Measurements from ENCODE around the gene FLII.

DNA sequence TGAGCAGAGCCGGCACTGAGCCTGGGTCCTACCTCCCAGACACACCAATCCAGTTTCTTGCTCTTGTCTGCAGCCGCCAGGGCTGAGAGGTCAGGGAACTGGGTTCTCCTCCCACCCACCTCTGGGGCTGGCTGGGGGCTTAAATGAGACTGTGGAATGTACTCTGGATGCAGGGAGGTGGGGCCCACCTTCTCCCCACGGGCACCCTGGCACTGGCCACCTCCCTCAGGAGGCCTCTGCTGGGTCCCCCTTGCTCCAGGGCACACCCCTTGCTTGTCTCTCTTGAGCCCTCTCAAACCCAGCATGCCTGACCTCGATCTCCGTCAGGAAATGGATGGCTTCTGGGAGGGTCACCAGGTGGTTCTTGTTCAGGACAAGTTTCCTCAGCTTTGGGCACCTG, 6.4 kb downstream of the FLII start:
- TF ChIP-seq, protein P1, sequence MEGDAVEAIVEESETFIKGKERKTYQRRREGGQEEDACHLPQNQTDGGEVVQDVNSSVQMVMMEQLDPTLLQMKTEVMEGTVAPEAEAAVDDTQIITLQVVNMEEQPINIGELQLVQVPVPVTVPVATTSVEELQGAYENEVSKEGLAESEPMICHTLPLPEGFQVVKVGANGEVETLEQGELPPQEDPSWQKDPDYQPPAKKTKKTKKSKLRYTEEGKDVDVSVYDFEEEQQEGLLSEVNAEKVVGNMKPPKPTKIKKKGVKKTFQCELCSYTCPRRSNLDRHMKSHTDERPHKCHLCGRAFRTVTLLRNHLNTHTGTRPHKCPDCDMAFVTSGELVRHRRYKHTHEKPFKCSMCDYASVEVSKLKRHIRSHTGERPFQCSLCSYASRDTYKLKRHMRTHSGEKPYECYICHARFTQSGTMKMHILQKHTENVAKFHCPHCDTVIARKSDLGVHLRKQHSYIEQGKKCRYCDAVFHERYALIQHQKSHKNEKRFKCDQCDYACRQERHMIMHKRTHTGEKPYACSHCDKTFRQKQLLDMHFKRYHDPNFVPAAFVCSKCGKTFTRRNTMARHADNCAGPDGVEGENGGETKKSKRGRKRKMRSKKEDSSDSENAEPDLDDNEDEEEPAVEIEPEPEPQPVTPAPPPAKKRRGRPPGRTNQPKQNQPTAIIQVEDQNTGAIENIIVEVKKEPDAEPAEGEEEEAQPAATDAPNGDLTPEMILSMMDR (IDR thresholded peaks at IDR 0.05; ENCODE audit: insufficient read depth, low read length): no peak
- no peak for TF ChIP-seq POLR2AphosphoS5 (IDR thresholded peaks at IDR 0.05; ENCODE audit: low read depth)
- TF ChIP-seq GABPA (IDR thresholded peaks at IDR 0.05; ENCODE audit: low read depth): no peak
- TF ChIP-seq, protein P2, sequence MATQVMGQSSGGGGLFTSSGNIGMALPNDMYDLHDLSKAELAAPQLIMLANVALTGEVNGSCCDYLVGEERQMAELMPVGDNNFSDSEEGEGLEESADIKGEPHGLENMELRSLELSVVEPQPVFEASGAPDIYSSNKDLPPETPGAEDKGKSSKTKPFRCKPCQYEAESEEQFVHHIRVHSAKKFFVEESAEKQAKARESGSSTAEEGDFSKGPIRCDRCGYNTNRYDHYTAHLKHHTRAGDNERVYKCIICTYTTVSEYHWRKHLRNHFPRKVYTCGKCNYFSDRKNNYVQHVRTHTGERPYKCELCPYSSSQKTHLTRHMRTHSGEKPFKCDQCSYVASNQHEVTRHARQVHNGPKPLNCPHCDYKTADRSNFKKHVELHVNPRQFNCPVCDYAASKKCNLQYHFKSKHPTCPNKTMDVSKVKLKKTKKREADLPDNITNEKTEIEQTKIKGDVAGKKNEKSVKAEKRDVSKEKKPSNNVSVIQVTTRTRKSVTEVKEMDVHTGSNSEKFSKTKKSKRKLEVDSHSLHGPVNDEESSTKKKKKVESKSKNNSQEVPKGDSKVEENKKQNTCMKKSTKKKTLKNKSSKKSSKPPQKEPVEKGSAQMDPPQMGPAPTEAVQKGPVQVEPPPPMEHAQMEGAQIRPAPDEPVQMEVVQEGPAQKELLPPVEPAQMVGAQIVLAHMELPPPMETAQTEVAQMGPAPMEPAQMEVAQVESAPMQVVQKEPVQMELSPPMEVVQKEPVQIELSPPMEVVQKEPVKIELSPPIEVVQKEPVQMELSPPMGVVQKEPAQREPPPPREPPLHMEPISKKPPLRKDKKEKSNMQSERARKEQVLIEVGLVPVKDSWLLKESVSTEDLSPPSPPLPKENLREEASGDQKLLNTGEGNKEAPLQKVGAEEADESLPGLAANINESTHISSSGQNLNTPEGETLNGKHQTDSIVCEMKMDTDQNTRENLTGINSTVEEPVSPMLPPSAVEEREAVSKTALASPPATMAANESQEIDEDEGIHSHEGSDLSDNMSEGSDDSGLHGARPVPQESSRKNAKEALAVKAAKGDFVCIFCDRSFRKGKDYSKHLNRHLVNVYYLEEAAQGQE (IDR thresholded peaks at IDR 0.05; ENCODE audit: insufficient replicate concordance, low read depth): no peak

Measured in HL-60 (cell line).